Choroid plexus epithelial cell (primary cell): Measurements from ENCODE around the gene C2orf15.
"Not testable (repeated sequence)": the region's sequence is repeated elsewhere in the genome, so short reads cannot be mapped to it uniquely, and the experiment has no call there.

ENCODE experiments used
- DNase-seq: peaks from one replicate; pipeline ENCODE4 v3.0.0-alpha.2; 2010; ENCODE audit warnings: low read depth
- H3K4me3 ChIP-seq: 2 replicates; pipeline ENCODE4 v1.5.1; 2011; ENCODE audit warnings: low read depth, mild to moderate bottlenecking, control low read depth, low read length, moderate library complexity
- TF ChIP-seq, protein P1 (sequence below): conservative IDR thresholded peaks from 2 replicates; pipeline ENCODE4 v1.5.1; 2011; ENCODE audit warnings: low read depth, mild to moderate bottlenecking, control low read depth, inconsistent platforms, low read length, moderate library complexity

Gene C2orf15

DNA sequence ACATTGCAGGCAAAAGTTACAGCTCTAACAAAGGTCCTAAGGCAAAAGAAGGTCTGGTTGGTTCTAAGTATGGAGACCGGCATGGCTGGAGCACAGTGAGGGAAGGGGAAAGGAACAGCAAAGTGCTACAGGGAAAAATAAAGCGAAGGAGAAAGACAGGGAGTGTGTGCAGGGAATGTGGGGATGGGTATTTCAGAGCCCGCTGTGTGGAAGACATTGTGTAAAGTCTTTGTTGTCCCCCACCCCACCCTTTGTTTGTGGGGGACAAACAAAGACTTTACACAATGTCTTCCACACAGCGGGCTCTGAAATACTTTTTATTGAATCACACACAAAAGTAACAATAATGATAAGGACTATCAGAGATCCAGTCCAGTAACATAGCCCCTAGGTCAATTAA lies 28.9 kb upstream of the C2orf15 start:
- TF ChIP-seq, protein P1, sequence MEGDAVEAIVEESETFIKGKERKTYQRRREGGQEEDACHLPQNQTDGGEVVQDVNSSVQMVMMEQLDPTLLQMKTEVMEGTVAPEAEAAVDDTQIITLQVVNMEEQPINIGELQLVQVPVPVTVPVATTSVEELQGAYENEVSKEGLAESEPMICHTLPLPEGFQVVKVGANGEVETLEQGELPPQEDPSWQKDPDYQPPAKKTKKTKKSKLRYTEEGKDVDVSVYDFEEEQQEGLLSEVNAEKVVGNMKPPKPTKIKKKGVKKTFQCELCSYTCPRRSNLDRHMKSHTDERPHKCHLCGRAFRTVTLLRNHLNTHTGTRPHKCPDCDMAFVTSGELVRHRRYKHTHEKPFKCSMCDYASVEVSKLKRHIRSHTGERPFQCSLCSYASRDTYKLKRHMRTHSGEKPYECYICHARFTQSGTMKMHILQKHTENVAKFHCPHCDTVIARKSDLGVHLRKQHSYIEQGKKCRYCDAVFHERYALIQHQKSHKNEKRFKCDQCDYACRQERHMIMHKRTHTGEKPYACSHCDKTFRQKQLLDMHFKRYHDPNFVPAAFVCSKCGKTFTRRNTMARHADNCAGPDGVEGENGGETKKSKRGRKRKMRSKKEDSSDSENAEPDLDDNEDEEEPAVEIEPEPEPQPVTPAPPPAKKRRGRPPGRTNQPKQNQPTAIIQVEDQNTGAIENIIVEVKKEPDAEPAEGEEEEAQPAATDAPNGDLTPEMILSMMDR: no peak
- no peak overlapping the region for H3K4me3 ChIP-seq
- no peak for DNase-seq

- H3K4me3 ChIP-seq: no peak overlapping the region
- DNase-seq: no peak
- TF ChIP-seq, protein P1: no peak
Observed at GRCh38 chr2:99127981-99128380, 13.5 kb upstream of the C2orf15 start.

- not testable (repeated sequence) for H3K4me3 ChIP-seq, DNase-seq
Observed at GRCh38 chr2:99135044-99135556, 6.4 kb upstream of the C2orf15 start.

DNA sequence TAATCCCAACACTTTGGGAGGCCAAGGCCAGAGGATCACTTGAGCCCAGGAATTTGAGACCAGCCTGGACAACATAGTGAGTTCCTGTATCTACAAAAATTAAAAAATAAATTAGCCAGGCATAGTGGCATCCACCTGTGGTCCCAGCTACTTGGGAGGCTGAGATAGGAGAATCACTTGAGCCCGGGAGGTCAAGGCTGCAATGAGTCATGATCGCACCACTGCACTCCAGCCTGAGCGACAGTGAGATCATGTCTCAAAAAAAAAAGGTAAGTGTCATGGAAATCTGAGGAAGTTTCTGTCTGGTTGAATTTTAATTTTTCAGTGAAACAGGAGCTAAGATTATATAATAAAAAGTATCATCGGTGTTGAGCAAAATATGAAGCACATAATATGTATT lies 2.5 kb upstream of the C2orf15 start:
- TF ChIP-seq, protein P1: no peak
- H3K4me3 ChIP-seq: no peak overlapping the region
- DNase-seq: no peak

GRCh38 chr2:99140056-99140859 lies 1.2 kb upstream of the C2orf15 start:
- peak; percentile 24 for DNase-seq
- peak overlapping the region; percentile 90 for H3K4me3 ChIP-seq
- TF ChIP-seq, protein P1: no peak

DNA sequence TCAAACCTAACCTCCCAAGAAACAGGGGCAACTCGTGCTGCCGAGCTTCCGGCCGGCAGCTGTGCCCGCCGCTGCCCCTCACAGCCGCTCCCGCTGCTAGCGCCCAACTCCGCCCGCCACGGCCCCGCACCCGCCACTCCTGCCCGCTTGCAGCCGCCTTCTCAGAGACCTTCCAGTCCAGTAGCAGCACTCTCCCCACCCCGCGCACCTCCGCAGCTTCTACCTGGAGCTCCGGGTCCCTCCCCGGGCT lies 722 bp upstream of the C2orf15 start:
- TF ChIP-seq, protein P1: no peak
- peak overlapping the region; percentile 90 for H3K4me3 ChIP-seq
- DNase-seq: no peak

DNA sequence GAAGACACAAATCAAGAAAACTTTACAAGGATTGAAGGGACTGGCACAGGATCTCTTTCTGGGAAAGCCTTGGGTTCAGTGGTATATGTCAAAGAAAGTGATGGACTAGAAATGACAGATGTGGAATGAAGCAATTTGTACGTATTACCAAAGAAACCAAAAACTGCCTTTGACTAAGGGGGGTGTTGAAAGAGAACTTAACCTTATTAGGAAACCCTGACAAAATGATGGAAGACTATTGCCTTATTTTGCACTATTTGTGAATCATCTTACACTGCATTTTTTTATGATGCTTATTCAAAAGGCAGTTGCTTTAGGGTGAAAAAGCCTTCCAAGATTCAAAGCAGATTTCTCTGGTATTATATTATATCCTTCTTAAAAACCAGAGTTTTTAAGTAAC lies 9.2 kb downstream of the C2orf15 start:
- no peak overlapping the region for H3K4me3 ChIP-seq
- TF ChIP-seq, protein P1: no peak
- DNase-seq: no peak
